Calu3 (cell line): ENCODE measurements around the gene TMEM91. TPM values are rescaled to one million over a fixed set of nuclear protein-coding genes. Genes with fewer than 3 reads are reported as not detected.
A peak's percentile ranks its signal among the peaks of the same experiment; 100 is the strongest.

Experiments used
- BruUV-seq: library from RNA; stranded (reverse); fragments of 400-500 nt; replicated peaks from 2 replicates; lab custom pipeline; 2021; lab: Mats Ljungman, UMichigan
- CTCF ChIA-PET: fragments of 300-600 bp; sonication (Branson Sonifier 250); formaldehyde crosslinking; loops from one replicate; lab custom pipeline; 2022; ENCODE audit warnings: antibody characterized with exemption; lab: Charles Lee
- DNase-seq: peaks from one replicate; pipeline ENCODE4 v3.0.0; 2022
- H3K27ac Mint-ChIP-seq: one replicate; pipeline ENCODE4 v1.8.0; 2022; ENCODE audit warnings: mixed read lengths; ENCODE audit not compliant: unreplicated experiment
- H3K27me3 Mint-ChIP-seq: one replicate; pipeline ENCODE4 v1.8.0; 2022; ENCODE audit warnings: mixed read lengths; ENCODE audit not compliant: unreplicated experiment
- H3K36me3 Mint-ChIP-seq: one replicate; pipeline ENCODE4 v1.8.0; 2022; ENCODE audit warnings: mild to moderate bottlenecking, moderate library complexity, mixed read lengths; ENCODE audit not compliant: insufficient read depth, unreplicated experiment
- H3K4me1 Mint-ChIP-seq: one replicate; pipeline ENCODE4 v1.8.0; 2022; ENCODE audit warnings: mild to moderate bottlenecking, low read depth, mixed read lengths; ENCODE audit not compliant: unreplicated experiment
- H3K4me3 Mint-ChIP-seq: one replicate; pipeline ENCODE4 v1.8.0; 2022; ENCODE audit warnings: mild to moderate bottlenecking, low read depth, moderate library complexity, mixed read lengths; ENCODE audit not compliant: unreplicated experiment
- H3K9me3 Mint-ChIP-seq: one replicate; pipeline ENCODE4 v1.8.0; 2022; ENCODE audit warnings: low read depth, mixed read lengths; ENCODE audit not compliant: unreplicated experiment
- CTCF ChIP-seq: fragments of 200-600 bp; IDR thresholded peaks from one replicate; pipeline ENCODE4 v1.8.0; 2022; ENCODE audit warnings: antibody characterized with exemption; ENCODE audit not compliant: unreplicated experiment
- intact Hi-C: fragments of 100-400 bp; cut with micrococcal nuclease; formaldehyde crosslinking; loops from one replicate; pipeline ENCODE4 v1.10.0; 2022; ENCODE audit not compliant: unreplicated experiment
- total RNA-seq: library from RNA; stranded (reverse); gene quantifications from 2 replicates; pipeline ENCODE4 v1.2.3, GENCODE V29; 2022

Gene TMEM91
- total RNA-seq, 1 experiment from 2014 or later = 3.9 TPM

DNA sequence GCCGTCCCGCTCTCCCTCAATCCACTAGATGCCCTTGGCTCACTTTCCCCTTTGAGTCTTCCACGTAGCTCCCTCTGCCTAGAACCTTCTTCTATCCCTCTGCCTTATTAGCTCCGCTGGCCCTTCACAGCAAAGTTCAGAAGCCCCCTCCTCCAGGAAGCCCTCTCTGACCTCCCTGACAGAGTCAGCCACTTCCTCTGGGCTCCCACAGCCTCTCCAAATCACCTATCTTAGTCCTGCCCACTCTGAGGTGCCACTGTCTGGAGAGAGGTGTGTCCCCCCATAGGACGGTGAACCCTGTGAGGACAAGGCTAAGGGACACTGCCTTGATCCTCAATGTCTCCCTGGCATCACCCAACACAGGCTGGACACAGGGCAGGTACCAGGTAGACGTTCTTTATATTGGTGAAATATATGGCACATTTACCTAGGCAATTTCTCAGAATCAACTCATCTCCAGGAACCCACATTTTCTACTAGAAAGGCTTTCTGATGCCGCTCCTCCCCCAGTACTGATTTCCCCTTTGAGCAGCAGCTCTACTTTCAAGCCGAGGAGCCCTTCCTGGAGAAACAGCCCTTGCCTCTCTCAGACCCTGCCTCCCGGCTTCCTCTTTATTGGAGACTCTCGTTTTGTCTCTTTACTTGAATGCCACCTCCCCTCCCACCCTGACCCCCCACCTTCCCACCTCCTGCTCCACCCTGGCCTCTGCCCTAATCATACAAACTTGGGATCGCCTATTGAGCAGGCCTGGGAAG lies 19.2 kb upstream of the TMEM91 start:
- no peak for TF ChIP-seq CTCF
- H3K27ac Mint-ChIP-seq = no peak overlapping the region

DNA sequence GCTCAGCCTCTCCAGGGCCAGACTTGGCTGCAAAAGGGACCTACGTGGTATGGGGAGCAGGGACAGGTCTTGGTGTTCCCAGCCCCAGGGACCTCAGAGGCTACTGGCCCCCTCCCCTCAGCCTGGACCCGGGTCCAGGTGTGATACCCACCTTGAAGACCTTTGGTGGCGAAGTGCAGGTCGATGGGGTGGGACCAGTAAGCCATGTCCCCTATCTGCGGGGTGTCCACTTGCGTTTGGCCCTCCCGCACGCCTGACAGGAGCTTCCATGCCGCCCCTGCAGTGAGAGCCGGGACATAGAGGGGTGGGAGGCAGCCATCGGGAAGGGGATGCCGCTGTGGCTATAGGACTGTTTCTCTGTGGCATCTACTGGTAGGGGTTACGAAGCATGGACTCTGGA lies 18.6 kb upstream of the TMEM91 start:
- Mint-ChIP-seq H3K9me3 (no peaks in the 10 kb centered on the region), H3K4me1 (peaks cover 3% of the 10 kb centered on the region), H3K36me3 (peaks cover 21% of the 10 kb centered on the region), H3K27ac (no peak overlapping the region), H3K27me3 (no peaks in the 10 kb centered on the region), H3K4me3 (no peak overlapping the region)
- intact Hi-C loops = loop anchor here (10.0 kb wide), 1 partner anchor 77 kb away; the partner anchor contains the start of gene DMAC2
- BruUV-seq = no TSS peak
- CTCF ChIA-PET = interaction anchor here (0.5 kb wide), 1 partner anchor 154 kb away, joined by 7 read pairs; no protein-coding TSS in a partner anchor
- no peak for DNase-seq
- no peak for TF ChIP-seq CTCF

More for the DNA sequence above, 19.2 kb upstream of the TMEM91 start:
- CTCF ChIA-PET = interaction anchor here (0.5 kb wide), 1 partner anchor 153 kb away, joined by 7 read pairs; no protein-coding TSS in a partner anchor
- no peak for DNase-seq
- BruUV-seq = no TSS peak
- intact Hi-C loops = loop anchor here (10.0 kb wide), 1 partner anchor 78 kb away; the partner anchor contains the start of gene DMAC2
- no peak overlapping the region for H3K4me3 Mint-ChIP-seq
- peaks cover 24% of the 10 kb centered on the region for H3K36me3 Mint-ChIP-seq
- peaks cover 3% of the 10 kb centered on the region for H3K4me1 Mint-ChIP-seq
- no peaks in the 10 kb centered on the region for H3K9me3 Mint-ChIP-seq
- no peaks in the 10 kb centered on the region for H3K27me3 Mint-ChIP-seq

- intact Hi-C loops = loop anchor here (10.0 kb wide), 1 partner anchor 75 kb away; the partner anchor contains the start of gene DMAC2
- TF ChIP-seq CTCF = no peak
- no peak for DNase-seq
- CTCF ChIA-PET = no interaction called here
- Mint-ChIP-seq H3K4me3 (no peak overlapping the region), H3K36me3 (peaks cover 28% of the 10 kb centered on the region), H3K4me1 (peaks cover 10% of the 10 kb centered on the region), H3K9me3 (no peaks in the 10 kb centered on the region), H3K27me3 (no peaks in the 10 kb centered on the region), H3K27ac (no peak overlapping the region)
- no TSS peak for BruUV-seq
Measured at GRCh38 chr19:41359741-41360140, 16.6 kb upstream of the TMEM91 start.

DNA sequence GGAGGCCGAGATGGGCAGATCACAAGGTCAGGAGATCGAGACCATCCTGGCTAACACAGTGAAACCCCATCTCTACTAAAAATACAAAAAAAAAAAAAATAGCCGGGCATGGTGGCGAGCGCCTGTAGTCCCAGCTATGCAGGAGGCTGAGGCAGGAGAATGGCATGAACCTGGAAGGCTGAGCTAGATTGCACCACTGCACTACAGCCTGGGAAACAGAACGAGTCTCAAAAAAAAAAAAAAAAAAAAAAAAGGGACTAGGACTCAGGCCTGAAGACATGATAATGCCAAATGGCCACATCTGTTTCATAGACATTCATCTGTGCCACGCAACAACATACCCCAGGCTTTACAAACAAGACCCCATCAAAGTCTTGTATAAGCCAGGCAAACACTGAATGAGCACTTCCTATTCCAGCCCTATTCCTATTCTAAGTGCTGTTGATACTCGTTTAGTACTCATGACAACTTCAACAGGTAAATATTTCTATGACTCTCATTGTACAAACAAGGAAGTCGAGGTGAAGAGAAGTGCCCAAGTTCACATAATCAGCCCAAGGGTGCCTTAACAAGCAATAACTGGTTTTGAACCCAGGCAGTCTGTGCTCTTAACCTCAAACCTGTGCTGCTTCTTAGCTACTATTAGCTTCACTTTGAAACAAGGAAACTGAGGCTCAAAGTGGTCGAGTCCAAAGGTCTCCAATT lies 14.0 kb upstream of the TMEM91 start:
- DNase-seq = peak; percentile 28
- H3K4me3 Mint-ChIP-seq = peak overlapping the region; percentile 95
- no peaks in the 10 kb centered on the region for H3K9me3 Mint-ChIP-seq
- H3K27me3 Mint-ChIP-seq = no peaks in the 10 kb centered on the region
- peak overlapping the region; percentile 98 for H3K27ac Mint-ChIP-seq
- TF ChIP-seq CTCF = no peak
- BruUV-seq = no TSS peak
- CTCF ChIA-PET = interaction anchor here (1.4 kb wide), 1 partner anchor 10 kb away, joined by 5 read pairs; no protein-coding TSS in a partner anchor
- H3K4me1 Mint-ChIP-seq = peaks cover 24% of the 10 kb centered on the region
- intact Hi-C loops = no loop called here
- H3K36me3 Mint-ChIP-seq = peaks cover 24% of the 10 kb centered on the region
